Hematopoietic multipotent progenitor cell treated with erythropoietin and hydrocortisone succinate and interleukin-3 and kit ligand, for 4 days (in vitro differentiated cells): ENCODE results near the gene CNP.
A peak's percentile ranks its signal among the peaks of the same experiment; 100 is the strongest.

ENCODE experiments used
- DNase-seq: peaks from one replicate; pipeline ENCODE4 v3.0.0-alpha.2; 2015

CNP gene

GRCh38 chr17:41942626-41943373 lies 23.8 kb upstream of the CNP start:
- DNase-seq = no peak

GRCh38 chr17:41943492-41943891 lies 23.1 kb upstream of the CNP start:
- DNase-seq = no peak

GRCh38 chr17:41944943-41945342 lies 21.7 kb upstream of the CNP start:
- no peak for DNase-seq

- DNase-seq = no peak
These were observed 17.7 kb upstream of the CNP start for GRCh38 chr17:41948762-41949460.

GRCh38 chr17:41956522-41956921 lies 10.1 kb upstream of the CNP start:
- DNase-seq = no peak

- peak; percentile 42 for DNase-seq
These were observed 9.3 kb upstream of the CNP start for GRCh38 chr17:41957031-41957868.

- no peak for DNase-seq
These were observed 8.6 kb upstream of the CNP start for GRCh38 chr17:41957869-41958439.

GRCh38 chr17:41959030-41959335 lies 7.6 kb upstream of the CNP start:
- DNase-seq = no peak

- peak; percentile 89 for DNase-seq
These were observed 7.1 kb upstream of the CNP start for GRCh38 chr17:41959336-41960095.

- DNase-seq = no peak
These were observed 4.5 kb upstream of the CNP start for GRCh38 chr17:41962111-41962510.

GRCh38 chr17:41962768-41963434 lies 3.7 kb upstream of the CNP start:
- peak; percentile 88 for DNase-seq

GRCh38 chr17:41965694-41966462 lies 717 bp upstream of the CNP start:
- DNase-seq = peak; percentile 74

GRCh38 chr17:41967141-41967920 lies 736 bp downstream of the CNP start:
- DNase-seq = peak; percentile 67

GRCh38 chr17:41967921-41968578 lies 1.5 kb downstream of the CNP start:
- DNase-seq = no peak

- DNase-seq = no peak
These were observed 2.1 kb downstream of the CNP start for GRCh38 chr17:41968676-41969075.

GRCh38 chr17:41970901-41971331 lies 4.3 kb downstream of the CNP start:
- no peak for DNase-seq

GRCh38 chr17:41971721-41972523 lies 5.3 kb downstream of the CNP start:
- DNase-seq = no peak

- no peak for DNase-seq
These were observed 6.2 kb downstream of the CNP start for GRCh38 chr17:41972571-41973407.
